ENCODE measurements around the gene MAST4. TPM values are rescaled to one million over a fixed set of nuclear protein-coding genes. Genes with fewer than 3 reads are reported as not detected.

Gene MAST4
- total RNA-seq, 1 experiment from 2014 or later, result 10.9 TPM

- CTCF ChIA-PET, result no interaction called here
- no peak for DNase-seq
- H3K36me3 Mint-ChIP-seq (ENCODE audit: insufficient read depth, unreplicated experiment), result no peaks in the 10 kb centered on the region
- TF ChIP-seq, protein P1, sequence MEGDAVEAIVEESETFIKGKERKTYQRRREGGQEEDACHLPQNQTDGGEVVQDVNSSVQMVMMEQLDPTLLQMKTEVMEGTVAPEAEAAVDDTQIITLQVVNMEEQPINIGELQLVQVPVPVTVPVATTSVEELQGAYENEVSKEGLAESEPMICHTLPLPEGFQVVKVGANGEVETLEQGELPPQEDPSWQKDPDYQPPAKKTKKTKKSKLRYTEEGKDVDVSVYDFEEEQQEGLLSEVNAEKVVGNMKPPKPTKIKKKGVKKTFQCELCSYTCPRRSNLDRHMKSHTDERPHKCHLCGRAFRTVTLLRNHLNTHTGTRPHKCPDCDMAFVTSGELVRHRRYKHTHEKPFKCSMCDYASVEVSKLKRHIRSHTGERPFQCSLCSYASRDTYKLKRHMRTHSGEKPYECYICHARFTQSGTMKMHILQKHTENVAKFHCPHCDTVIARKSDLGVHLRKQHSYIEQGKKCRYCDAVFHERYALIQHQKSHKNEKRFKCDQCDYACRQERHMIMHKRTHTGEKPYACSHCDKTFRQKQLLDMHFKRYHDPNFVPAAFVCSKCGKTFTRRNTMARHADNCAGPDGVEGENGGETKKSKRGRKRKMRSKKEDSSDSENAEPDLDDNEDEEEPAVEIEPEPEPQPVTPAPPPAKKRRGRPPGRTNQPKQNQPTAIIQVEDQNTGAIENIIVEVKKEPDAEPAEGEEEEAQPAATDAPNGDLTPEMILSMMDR (IDR thresholded peaks at IDR 0.05; ENCODE audit: unreplicated experiment), result no peak
- H3K4me3 Mint-ChIP-seq (ENCODE audit: low read depth, unreplicated experiment), result no peak overlapping the region
- no TSS peak for BruUV-seq (replicated peaks)
- H3K27me3 Mint-ChIP-seq (ENCODE audit: unreplicated experiment), result no peaks in the 10 kb centered on the region
- H3K9me3 Mint-ChIP-seq (ENCODE audit: low read depth, unreplicated experiment), result no peaks in the 10 kb centered on the region
- H3K27ac Mint-ChIP-seq (ENCODE audit: unreplicated experiment), result no peak overlapping the region
- intact Hi-C loops (cut with micrococcal nuclease; ENCODE audit: unreplicated experiment), result no loop called here
- peaks cover 8% of the 10 kb centered on the region for H3K4me1 Mint-ChIP-seq (ENCODE audit: low read depth, unreplicated experiment)
Observed at GRCh38 chr5:66869347-66869746, 273.2 kb downstream of the MAST4 start.

GRCh38 chr5:66870708-66871107 is 274.5 kb downstream of the MAST4 start:
- TF ChIP-seq, protein P1 (IDR thresholded peaks at IDR 0.05; ENCODE audit: unreplicated experiment), result no peak
- no peaks in the 10 kb centered on the region for H3K36me3 Mint-ChIP-seq (ENCODE audit: insufficient read depth, unreplicated experiment)
- CTCF ChIA-PET, result no interaction called here
- peaks cover 18% of the 10 kb centered on the region for H3K4me1 Mint-ChIP-seq (ENCODE audit: low read depth, unreplicated experiment)
- H3K27me3 Mint-ChIP-seq (ENCODE audit: unreplicated experiment), result no peaks in the 10 kb centered on the region
- BruUV-seq (replicated peaks), result no TSS peak
- DNase-seq, result no peak
- H3K27ac Mint-ChIP-seq (ENCODE audit: unreplicated experiment), result no peak overlapping the region
- intact Hi-C loops (cut with micrococcal nuclease; ENCODE audit: unreplicated experiment), result no loop called here
- H3K9me3 Mint-ChIP-seq (ENCODE audit: low read depth, unreplicated experiment), result no peaks in the 10 kb centered on the region
- no peak overlapping the region for H3K4me3 Mint-ChIP-seq (ENCODE audit: low read depth, unreplicated experiment)

DNA sequence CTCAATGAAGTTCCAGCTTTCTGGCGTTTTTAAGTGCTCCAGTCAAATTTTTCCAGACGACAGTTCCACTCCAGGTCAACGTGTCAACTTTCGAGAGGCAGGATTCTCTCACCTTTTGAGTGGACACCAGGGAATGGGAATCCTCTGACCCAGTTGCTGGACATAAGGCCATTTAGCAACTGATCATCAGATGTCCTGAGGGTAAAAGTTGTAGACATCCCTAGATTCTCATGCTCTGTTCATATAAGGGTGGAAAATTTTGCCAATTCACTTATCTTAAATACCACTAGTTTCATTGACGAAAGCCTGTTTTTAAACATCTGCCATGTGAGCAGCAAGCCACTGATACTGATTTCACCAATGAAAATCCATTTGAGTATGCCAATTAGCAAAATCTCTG is 275.5 kb downstream of the MAST4 start:
- BruUV-seq (replicated peaks), result no TSS peak
- H3K9me3 Mint-ChIP-seq (ENCODE audit: low read depth, unreplicated experiment), result no peaks in the 10 kb centered on the region
- H3K36me3 Mint-ChIP-seq (ENCODE audit: insufficient read depth, unreplicated experiment), result no peaks in the 10 kb centered on the region
- no peak overlapping the region for H3K4me3 Mint-ChIP-seq (ENCODE audit: low read depth, unreplicated experiment)
- intact Hi-C loops (cut with micrococcal nuclease; ENCODE audit: unreplicated experiment), result no loop called here
- H3K4me1 Mint-ChIP-seq (ENCODE audit: low read depth, unreplicated experiment), result peaks cover 21% of the 10 kb centered on the region
- DNase-seq, result no peak
- no peaks in the 10 kb centered on the region for H3K27me3 Mint-ChIP-seq (ENCODE audit: unreplicated experiment)
- CTCF ChIA-PET, result no interaction called here
- TF ChIP-seq, protein P1 (IDR thresholded peaks at IDR 0.05; ENCODE audit: unreplicated experiment), result no peak
- no peak overlapping the region for H3K27ac Mint-ChIP-seq (ENCODE audit: unreplicated experiment)

GRCh38 chr5:66872736-66873331 is 276.6 kb downstream of the MAST4 start:
- H3K9me3 Mint-ChIP-seq (ENCODE audit: low read depth, unreplicated experiment), result no peaks in the 10 kb centered on the region
- no TSS peak for BruUV-seq (replicated peaks)
- no peaks in the 10 kb centered on the region for H3K36me3 Mint-ChIP-seq (ENCODE audit: insufficient read depth, unreplicated experiment)
- H3K27ac Mint-ChIP-seq (ENCODE audit: unreplicated experiment), result no peak overlapping the region
- TF ChIP-seq, protein P1 (IDR thresholded peaks at IDR 0.05; ENCODE audit: unreplicated experiment), result no peak
- no peaks in the 10 kb centered on the region for H3K27me3 Mint-ChIP-seq (ENCODE audit: unreplicated experiment)
- DNase-seq, result no peak
- H3K4me3 Mint-ChIP-seq (ENCODE audit: low read depth, unreplicated experiment), result no peak overlapping the region
- intact Hi-C loops (cut with micrococcal nuclease; ENCODE audit: unreplicated experiment), result no loop called here
- CTCF ChIA-PET, result no interaction called here
- peaks cover 33% of the 10 kb centered on the region for H3K4me1 Mint-ChIP-seq (ENCODE audit: low read depth, unreplicated experiment)
